Measurements from ENCODE around the gene HSPB9.

HSPB9 gene, protein sequence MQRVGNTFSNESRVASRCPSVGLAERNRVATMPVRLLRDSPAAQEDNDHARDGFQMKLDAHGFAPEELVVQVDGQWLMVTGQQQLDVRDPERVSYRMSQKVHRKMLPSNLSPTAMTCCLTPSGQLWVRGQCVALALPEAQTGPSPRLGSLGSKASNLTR

GRCh38 chr17:42122371-42123303 is at the start of gene HSPB9:
Gene HSPB9 (plus strand): TSS chr17:42122804. CDS start chr17:42122851, 47 bp downstream.
- no peak for DNase-seq (ENCODE audit: low read depth)

DNA sequence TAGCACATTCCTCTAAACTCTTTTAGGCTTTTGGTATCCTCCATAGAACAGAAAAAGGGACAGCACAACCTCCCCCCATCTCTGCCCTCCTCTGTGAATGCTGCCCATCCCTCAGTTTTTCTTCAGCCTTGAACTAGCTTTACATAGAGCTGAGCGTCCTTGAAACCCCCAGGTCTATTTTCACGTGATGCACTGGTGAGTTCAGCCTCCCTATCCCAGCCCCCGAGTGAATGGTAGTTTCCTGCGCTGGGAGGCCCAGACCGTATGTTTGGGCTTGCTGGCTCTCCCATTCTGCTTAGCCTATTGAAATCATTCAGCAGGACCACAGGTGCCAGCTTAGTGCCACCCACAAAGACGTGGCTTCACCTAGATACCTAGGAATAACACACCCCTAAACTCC is 46.8 kb upstream of the HSPB9 start:
- DNase-seq (ENCODE audit: low read depth): no peak

GRCh38 chr17:42076797-42077559 is 45.6 kb upstream of the HSPB9 start:
- no peak for DNase-seq (ENCODE audit: low read depth)

DNA sequence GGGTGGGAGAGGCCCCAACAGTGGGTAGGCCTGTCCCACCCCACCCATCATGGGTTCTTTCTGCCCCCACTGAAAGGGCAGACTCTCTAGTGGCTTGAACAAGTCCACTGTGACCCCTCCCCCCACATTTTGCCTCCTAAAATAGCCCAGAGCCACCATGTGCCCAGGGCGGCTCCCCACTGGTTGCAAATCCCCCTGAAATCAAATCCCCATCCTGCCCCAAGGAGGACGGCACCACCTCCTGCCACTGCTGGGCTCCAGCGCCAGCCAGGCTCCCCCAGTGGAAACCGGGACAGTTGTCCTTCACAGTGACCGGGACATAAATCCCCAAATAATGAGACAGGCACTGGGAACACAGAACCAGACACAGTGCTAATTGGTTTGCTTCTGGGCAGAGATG is 44.8 kb upstream of the HSPB9 start:
- no peak for DNase-seq (ENCODE audit: low read depth)

DNA sequence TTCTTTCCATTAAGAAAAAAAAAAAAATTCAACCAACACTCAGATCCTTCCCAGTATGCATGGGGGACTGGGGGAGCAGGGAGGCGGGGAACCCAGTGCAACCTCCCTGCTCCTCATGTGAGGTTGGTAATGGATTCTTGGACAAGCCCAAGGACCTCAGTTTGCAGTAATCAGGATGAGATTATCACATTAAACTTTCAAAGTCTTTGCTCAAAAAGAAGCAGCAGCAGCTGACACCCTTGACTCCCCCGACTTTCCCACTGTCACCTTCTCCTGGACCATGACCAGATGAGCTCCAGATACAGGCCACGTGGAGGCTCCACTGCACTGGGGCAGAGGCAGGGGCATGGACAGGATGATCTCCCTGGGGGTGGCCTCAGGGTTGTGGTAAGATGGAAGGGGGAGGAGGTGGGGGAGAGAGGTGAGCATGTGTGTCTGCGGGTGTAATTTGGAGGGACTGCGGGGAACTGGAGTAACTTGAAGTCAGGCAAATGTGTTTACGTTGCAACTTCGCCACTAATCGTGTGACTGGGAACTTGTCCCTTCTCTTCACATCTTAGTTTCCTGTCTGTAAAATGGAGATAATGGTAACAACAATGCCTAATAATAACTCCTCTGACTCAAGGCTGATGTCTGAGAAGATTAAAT is 44.1 kb upstream of the HSPB9 start:
- DNase-seq (ENCODE audit: low read depth): no peak

GRCh38 chr17:42079541-42079940 is 43.1 kb upstream of the HSPB9 start:
- no peak for DNase-seq (ENCODE audit: low read depth)

- DNase-seq (ENCODE audit: low read depth): no peak
These were observed 41.0 kb upstream of the HSPB9 start for GRCh38 chr17:42081516-42082129.

DNA sequence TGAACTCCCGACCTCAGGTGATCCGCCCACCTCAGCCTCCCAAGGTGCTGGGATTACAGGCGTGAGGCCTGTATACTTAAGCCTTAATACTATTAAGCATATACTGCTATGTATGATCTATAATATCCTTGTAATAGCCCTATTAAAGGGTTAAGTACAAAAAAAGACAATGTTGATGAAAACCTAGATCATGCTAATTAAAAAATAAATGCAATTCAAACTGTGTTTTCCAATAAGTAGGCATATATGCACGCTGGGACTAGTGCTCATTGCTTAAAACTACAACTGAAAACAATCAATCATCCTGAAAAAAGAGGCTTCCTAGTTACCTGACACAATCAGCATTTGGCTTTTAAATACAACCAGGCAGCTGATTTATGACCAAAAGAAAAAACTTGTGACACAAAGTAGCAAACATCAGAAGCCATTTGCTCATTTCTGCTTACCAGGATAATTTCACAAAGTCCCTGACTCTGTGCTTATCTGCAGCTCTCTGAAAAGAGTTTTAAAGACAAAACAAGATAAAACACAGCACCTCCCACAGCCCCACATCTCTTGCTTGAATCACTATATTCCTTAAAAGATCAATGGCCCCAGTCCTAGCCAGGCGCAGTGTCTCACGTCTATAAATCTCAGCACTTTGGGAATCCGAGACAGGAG is 35.4 kb upstream of the HSPB9 start:
- DNase-seq (ENCODE audit: low read depth): no peak

- DNase-seq (ENCODE audit: low read depth): no peak
These were observed 34.6 kb upstream of the HSPB9 start for GRCh38 chr17:42087736-42088705.

GRCh38 chr17:42088736-42089135 is 33.9 kb upstream of the HSPB9 start:
- no peak for DNase-seq (ENCODE audit: low read depth)

DNA sequence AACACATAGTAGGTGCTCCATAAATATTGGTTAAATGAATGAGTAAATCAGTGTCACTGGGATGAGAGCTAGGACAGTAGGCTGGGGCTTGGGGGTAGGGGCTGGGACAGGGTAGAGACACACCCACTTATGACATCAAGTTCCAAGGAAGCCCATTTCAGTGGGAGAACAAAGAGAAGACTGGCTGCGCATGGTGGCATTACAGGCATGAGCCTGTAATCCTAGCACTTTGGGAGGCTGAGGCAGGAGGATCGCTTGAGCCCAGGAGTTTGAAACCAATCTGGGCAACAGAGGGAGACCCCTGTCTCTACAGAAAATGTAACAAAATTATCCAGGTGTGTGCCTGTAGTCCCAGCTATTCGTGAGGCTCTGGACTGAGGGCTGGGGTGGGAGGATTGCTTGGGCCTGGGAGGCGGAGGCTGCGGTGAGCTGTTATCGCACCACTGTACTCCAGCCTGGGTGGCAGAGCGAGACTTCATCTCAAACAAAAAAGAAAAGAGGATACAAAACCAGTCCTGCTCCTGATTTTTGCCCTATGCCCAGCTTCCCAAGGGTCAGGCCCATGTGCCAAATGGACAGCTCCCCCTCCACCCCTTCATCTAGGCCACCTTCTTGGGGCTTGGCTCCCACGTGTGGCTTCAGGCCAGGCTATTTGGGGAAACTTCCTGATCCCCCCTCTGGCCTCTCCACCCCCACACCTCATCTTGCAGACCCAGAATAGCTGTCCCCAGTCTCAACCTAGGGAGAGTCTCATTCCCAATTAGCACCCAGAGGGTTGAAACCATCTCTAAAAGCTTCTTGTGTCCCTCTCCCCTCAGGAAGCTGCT is 31.4 kb upstream of the HSPB9 start:
- DNase-seq (ENCODE audit: low read depth): no peak

- no peak for DNase-seq (ENCODE audit: low read depth)
These were observed 29.7 kb upstream of the HSPB9 start for GRCh38 chr17:42092939-42093338.

- DNase-seq (ENCODE audit: low read depth): no peak
These were observed 28.1 kb upstream of the HSPB9 start for GRCh38 chr17:42094375-42095069.

GRCh38 chr17:42096360-42097111 is 26.1 kb upstream of the HSPB9 start:
- DNase-seq (ENCODE audit: low read depth): no peak

DNA sequence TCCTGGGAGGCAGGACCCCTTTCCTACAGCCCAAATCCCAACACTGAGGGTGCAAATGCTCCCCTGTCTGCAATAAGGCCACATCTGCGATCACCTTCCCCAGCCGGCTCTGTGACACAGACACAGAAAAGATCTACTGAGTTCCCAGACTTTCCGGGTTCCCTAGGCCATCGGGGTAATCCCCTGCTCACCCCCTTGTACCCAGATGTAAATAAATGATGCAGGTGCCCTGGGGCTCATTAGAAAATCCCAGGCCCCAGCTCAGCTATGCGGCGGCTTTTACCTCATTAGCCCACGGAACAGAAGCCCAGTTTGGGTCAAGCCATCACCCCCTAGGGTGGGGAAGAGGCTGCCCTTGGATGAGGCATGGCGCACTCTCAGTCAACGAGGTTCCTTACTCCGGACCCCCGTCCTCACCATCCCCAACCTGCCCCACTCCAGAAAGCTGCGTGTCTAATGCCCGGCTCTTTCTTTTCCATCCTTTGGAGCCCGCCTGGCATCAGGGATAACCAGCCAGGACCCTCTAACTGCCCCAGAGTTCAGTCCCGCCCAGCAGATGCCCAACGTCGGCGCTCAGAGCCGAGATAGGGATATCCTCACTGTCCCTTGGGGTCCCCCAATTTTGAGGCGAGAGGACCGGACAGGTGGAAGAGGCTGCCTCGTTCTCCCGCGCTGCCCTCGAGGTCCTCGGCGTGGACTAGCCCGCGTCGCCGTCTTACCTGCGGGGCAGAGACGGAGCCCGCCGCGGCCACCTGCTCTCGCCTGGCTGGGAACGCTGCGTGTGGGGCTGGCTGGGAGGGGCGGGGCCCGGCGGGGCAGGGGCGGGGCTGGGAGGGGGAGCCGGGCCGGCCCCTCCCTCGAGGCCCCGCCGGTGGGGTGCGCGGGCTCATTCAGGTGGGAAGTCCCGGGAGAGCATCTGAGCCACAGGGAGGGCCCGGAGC is 24.6 kb upstream of the HSPB9 start, which contains the start of gene ZNF385C:
Gene ZNF385C, minus strand, starts transcription at position 783 of the 941 bp plus-strand sequence. CDS start 35,417 bp downstream, outside the sequence.
- peak; percentile 13 for DNase-seq (ENCODE audit: low read depth)

DNA sequence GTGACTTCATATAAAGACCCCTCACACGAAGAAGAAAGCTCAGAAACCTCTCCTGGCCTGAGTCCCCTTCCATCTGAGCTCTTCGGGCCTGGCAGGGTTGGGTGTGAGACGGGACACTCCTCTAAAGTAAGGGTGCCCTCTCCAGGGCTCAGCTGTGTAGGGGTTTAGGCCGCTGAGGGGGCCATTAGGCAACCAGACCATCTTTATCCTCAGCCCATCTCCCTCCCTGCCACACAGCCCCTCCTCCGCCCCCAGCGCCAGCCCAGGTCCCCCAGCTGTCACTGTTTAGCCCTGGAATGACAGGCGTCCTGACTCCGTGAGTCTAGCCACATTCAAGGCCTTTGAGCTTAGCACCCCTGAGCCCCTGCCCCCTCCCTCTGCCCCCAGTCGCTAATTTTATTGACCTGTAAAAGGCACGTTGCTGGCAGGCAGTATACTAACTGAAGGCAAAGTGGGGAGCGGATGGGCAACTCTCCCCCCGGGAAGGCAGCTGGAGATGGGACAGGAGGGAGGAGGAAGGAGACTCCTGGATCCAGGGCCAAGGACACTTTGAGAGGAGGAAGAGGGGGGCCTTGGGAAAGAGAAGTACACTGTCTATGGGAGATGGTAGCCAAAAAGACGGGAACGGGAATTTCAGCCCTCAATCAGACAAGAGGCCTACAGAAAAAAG is 23.7 kb upstream of the HSPB9 start:
- no peak for DNase-seq (ENCODE audit: low read depth)
